Thyroid gland (tissue), 4 donors: Measurements from ENCODE around the gene SYTL2.

ENCODE experiments used
- CTCF ChIP-seq, 6 experiments: fragments of 200-600 bp in 3 of 6; fragments of 450-650 bp in 3 of 6; sonication (generic) in 3 of 6; IDR thresholded peaks; one replicate each; pipeline ENCODE4 v1.5.1; 2016 to 2019; ENCODE audit warnings: antibody characterized with exemption in 6 of 6, mild to moderate bottlenecking in 2 of 6, inconsistent platforms in 1 of 6, moderate library complexity in 1 of 6
- POLR2A ChIP-seq, 2 donors: fragments of 450-650 bp; IDR thresholded peaks; one replicate each; pipeline ENCODE4 v1.6.1; 2017; ENCODE audit warnings: antibody characterized with exemption in 2 of 2, mild to moderate bottlenecking in 2 of 2, moderate library complexity in 1 of 2

GRCh38 chr11:85857098-85857497 is 46.2 kb upstream of the SYTL2 start:
- TF ChIP-seq CTCF (IDR thresholded peaks at IDR 0.05), result no peak
- no peak for TF ChIP-seq POLR2A (IDR thresholded peaks at IDR 0.05)
